ENCODE results near the gene JPT1.
A peak's percentile ranks its signal among the peaks of the same experiment; 100 is the strongest.
"Not testable (repeated sequence)": the region's sequence is repeated elsewhere in the genome, so short reads cannot be mapped to it uniquely, and the experiment has no call there.

JPT1 gene

DNA sequence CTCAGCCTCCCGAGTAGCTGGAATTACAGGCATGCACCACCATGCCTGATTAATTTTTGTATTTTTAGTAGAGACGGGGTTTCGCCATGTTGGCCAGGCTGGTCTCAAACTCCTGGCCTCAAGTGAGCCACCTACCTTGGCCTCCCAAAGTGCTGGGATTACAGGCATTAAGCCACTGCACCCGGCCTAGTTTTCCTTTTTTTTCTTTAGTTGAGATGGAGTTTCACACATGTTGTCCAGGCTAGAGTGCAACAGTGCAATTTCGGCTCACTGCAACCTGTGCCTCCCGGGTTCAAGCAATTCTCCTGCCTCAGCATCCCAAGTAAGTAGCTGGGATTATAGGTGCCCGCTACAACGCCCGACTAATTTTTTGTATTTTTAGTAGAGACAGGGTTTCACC is 16.6 kb downstream of the JPT1 start:
- no CpG with 5 or more reads among the region's 9 CpGs for WGBS (ENCODE audit: insufficient coverage, insufficient read length)

DNA sequence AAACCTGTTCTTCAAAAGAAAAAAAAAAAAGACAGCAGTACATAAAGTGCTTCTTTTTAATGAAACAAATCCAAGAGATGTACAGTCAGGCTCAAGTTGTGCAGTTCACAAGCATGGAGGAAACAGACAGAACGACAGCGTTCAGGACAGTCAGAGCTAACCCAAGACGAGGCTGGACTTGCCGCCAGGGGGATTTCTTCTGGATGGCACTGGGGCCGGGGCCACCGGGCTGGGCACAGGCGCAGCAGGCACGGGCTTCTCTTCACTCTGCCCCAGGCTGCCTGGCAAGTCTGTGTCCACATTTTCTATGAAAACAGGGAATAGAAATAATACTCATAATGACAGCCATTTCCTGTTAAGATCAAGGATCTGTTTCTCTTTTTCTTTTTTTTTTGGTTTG is 18.4 kb downstream of the JPT1 start:
- H3K27me3 ChIP-seq (ENCODE audit: control insufficient read depth, insufficient read depth, low read length), result no peaks in the 10 kb centered on the region
- no CpG with 5 or more reads among the region's 8 CpGs for WGBS (ENCODE audit: insufficient coverage, insufficient read length)
- DNase-seq (ENCODE audit: low read depth, low spot score), result no peak
- H3K4me1 ChIP-seq (ENCODE audit: control insufficient read depth, insufficient read depth, low read length), result no peaks in the 10 kb centered on the region
- H3K36me3 ChIP-seq (ENCODE audit: control insufficient read depth, insufficient read depth, low read length), result peaks cover 17% of the 10 kb centered on the region; the same call in 1 of the 2 replicates
- H3K27ac ChIP-seq (ENCODE audit: low read length), result no peak overlapping the region
- H3K4me3 ChIP-seq (ENCODE audit: low read length), result no peak overlapping the region
- H3K9me3 ChIP-seq (ENCODE audit: control insufficient read depth, insufficient read depth, low read length), result no peaks in the 10 kb centered on the region

More for the DNA sequence above, 16.6 kb downstream of the JPT1 start:
- H3K4me1 ChIP-seq (ENCODE audit: control insufficient read depth, insufficient read depth, low read length); H3K27me3 ChIP-seq (ENCODE audit: control insufficient read depth, insufficient read depth, low read length); H3K9me3 ChIP-seq (ENCODE audit: control insufficient read depth, insufficient read depth, low read length); H3K4me3 ChIP-seq (ENCODE audit: low read length); DNase-seq (ENCODE audit: low read depth, low spot score); H3K27ac ChIP-seq (ENCODE audit: low read length): not testable (repeated sequence)
- peaks cover 20% of the 10 kb centered on the region; the same call in 1 of the 2 replicates for H3K36me3 ChIP-seq (ENCODE audit: control insufficient read depth, insufficient read depth, low read length)

DNA sequence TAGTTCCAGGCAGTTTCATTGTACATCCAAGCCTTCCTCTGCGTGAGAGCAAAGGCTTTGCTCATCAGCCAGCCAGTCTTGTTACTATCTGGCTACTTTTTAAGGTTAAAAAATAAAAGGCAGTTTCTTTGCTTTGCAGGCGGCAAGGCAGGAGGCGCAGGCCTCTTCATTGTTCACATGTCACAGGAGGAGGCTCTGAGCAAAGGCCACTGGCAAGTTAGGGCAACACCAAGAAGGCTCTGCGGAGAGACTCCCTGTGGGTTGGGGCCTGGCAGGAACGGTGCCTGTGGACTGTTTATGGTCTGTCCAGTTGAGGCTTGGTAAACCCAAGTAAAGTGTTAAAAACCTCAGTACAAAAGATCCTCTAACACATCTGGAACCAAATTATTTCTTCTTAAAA is 18.9 kb downstream of the JPT1 start:
- no peaks in the 10 kb centered on the region for H3K9me3 ChIP-seq (ENCODE audit: control insufficient read depth, insufficient read depth, low read length)
- H3K27ac ChIP-seq (ENCODE audit: low read length), result no peak overlapping the region
- no peaks in the 10 kb centered on the region for H3K27me3 ChIP-seq (ENCODE audit: control insufficient read depth, insufficient read depth, low read length)
- DNase-seq (ENCODE audit: low read depth, low spot score), result no peak
- no peak overlapping the region for H3K4me3 ChIP-seq (ENCODE audit: low read length)
- H3K4me1 ChIP-seq (ENCODE audit: control insufficient read depth, insufficient read depth, low read length), result no peaks in the 10 kb centered on the region
- H3K36me3 ChIP-seq (ENCODE audit: control insufficient read depth, insufficient read depth, low read length), result peaks cover 13% of the 10 kb centered on the region; the same call in 1 of the 2 replicates
- WGBS (ENCODE audit: insufficient coverage, insufficient read length), result no CpG with 5 or more reads among the region's 5 CpGs

DNA sequence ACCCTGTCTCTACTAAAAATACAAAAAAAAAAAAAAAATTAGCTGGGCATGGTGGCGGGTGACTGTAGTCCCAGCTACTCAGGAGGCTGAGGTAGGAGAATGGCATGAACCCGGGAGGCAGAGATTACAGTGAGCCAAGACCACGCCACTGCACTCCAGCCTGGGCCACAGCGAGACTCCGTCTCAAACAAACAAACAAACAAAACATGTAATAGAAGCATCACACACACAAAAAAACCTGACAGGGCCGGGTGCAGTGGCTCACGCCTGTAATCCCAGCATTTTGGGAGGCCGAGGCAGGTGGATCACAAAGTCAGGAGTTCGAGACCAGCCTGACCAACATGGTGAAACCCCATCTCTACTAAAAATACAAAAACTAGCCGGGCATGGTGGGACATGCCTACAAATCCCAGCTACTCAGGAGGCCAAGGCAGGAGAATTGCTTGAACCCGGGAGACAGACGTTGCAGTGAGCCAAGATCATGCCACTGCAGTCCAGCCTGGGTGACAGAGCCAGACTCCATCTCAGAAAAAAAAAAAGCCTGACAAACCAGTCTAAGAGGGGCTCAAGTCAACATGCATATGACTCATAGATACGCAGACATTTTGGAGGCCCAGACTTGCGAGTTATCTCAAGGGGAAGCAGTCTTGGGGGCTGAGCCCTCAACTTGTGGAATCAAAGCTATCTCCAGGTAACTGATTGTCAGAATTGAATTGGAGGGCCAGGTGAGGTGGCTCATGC is 20.5 kb downstream of the JPT1 start:
- not testable (repeated sequence) for H3K27me3 ChIP-seq (ENCODE audit: control insufficient read depth, insufficient read depth, low read length); H3K27ac ChIP-seq (ENCODE audit: low read length); H3K4me1 ChIP-seq (ENCODE audit: control insufficient read depth, insufficient read depth, low read length); H3K4me3 ChIP-seq (ENCODE audit: low read length); DNase-seq (ENCODE audit: low read depth, low spot score); H3K9me3 ChIP-seq (ENCODE audit: control insufficient read depth, insufficient read depth, low read length)
- no CpG with 5 or more reads among the region's 14 CpGs for WGBS (ENCODE audit: insufficient coverage, insufficient read length)
- H3K36me3 ChIP-seq (ENCODE audit: control insufficient read depth, insufficient read depth, low read length), result peaks cover 20% of the 10 kb centered on the region

DNA sequence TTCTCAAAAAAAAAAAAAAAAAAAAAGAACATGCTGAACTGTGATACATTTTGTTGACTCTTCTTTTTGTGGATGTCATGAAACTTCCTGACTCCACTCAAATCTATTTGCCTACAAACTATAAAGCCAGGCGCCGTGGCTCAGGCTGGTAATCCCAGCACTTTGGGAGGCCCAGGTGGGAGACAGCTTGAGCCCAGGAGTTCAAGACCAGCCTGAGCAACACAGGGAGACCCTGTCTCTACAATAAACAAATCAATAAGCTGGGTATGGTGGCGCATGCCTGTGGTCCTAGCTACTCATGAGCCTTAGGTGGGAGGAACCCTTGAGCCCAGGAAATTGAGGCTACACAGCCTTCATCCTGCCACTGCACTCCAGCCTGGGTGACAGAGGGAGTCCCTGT is 21.3 kb downstream of the JPT1 start:
- DNase-seq (ENCODE audit: low read depth, low spot score), result no peak
- Histone ChIP-seq H3K4me1 (ENCODE audit: control insufficient read depth, insufficient read depth, low read length) (no peaks in the 10 kb centered on the region; the same call in 1 of the 2 replicates), H3K27me3 (ENCODE audit: control insufficient read depth, insufficient read depth, low read length) (no peaks in the 10 kb centered on the region), H3K4me3 (ENCODE audit: low read length) (no peak overlapping the region), H3K27ac (ENCODE audit: low read length) (no peak overlapping the region), H3K9me3 (ENCODE audit: control insufficient read depth, insufficient read depth, low read length) (no peaks in the 10 kb centered on the region), H3K36me3 (ENCODE audit: control insufficient read depth, insufficient read depth, low read length) (peaks cover 18% of the 10 kb centered on the region)
- no CpG with 5 or more reads among the region's 3 CpGs for WGBS (ENCODE audit: insufficient coverage, insufficient read length)

DNA sequence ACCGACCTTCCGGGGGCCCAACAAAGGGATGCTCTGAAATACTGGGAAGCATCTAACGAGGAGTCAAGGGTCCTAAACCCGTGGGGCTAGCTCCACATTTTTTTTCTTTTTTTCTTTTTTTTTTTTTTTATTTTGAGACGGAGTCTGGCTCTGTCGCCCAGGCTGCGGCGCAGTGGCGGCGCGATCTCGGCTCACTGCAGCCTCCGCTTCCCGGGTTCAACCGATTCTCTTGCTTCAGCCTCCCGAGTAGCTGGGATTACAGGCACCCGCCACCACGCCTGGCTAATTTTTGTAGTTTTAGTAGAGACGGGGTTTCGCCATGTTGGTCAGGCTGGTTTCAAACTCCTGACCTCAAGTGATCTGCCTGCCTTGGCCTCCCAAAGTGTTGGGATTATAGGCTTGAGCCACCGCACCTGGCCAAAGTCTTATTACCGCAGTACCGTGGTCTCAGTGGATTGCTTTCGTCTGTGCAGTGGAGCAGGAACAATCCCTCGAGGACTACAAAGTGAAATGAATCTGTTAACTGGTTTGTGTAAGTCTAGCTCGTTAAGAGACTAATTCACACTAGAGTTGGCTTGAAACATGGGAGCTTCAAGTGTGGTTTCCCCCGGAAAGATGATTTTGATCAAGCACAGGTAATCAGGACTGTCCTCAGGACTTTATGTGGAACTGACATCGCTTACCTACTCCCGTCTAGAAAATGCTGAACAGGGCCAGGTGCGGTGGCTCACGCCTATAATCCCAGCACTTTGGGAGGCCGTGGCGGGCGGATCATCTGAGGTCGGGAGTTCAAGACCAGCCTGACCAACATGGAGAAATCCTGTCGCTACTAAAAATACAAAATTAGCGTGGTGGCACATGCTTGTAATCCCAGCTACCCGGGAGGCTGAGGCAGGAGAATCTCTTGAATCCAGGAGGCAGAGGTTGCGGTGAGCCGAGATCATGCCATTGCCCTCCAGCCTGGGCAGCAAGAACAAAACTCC is 22.0 kb downstream of the JPT1 start:
- DNase-seq (ENCODE audit: low read depth, low spot score); H3K9me3 ChIP-seq (ENCODE audit: control insufficient read depth, insufficient read depth, low read length); H3K27me3 ChIP-seq (ENCODE audit: control insufficient read depth, insufficient read depth, low read length); H3K27ac ChIP-seq (ENCODE audit: low read length); H3K4me1 ChIP-seq (ENCODE audit: control insufficient read depth, insufficient read depth, low read length): not testable (repeated sequence)
- H3K4me3 ChIP-seq (ENCODE audit: low read length), result peak overlapping the region; percentile 75; the same call in 1 of the 2 replicates
- H3K36me3 ChIP-seq (ENCODE audit: control insufficient read depth, insufficient read depth, low read length), result peaks cover 15% of the 10 kb centered on the region
- no CpG with 5 or more reads among the region's 40 CpGs for WGBS (ENCODE audit: insufficient coverage, insufficient read length)

DNA sequence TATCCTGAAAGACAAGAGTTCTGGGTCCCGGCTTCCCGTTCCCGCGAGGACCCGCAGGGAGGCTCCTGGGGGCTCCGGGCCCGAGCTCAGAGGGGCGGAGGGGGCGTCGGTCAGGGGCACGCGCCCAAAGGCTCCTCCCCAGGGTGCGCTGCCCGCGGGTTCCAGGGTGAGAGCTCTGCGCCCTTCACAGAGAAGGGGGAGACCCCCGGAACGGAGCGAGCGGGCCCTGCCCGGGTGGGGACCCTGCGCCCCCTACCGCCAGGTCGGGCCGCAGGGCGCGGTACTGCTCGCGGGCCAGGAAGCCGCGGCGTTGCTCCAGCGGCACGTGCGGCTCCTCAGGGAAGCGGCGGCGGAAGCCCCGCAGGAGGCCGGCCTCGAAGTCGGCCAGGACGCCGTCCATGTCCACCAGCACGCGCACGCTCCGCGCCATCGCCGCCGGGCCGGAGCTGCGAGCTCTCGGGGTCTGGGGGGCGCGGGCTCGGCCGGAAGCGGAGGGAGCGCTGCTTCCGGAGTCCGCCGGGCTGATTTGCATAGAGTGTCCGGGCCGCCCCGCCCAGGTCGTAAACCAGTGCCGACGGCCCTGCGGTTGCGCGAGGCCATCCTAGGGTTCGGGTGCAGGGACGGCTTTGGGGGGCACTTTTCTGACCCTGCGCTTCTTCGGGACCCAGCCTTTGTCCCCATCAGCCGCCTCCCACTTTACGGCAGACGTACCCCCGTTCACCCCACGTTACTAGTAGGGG is 22.9 kb downstream of the JPT1 start, which contains the start of gene NT5C:
TSS of gene NT5C (minus strand) at position 465 of the 740 bp plus-strand sequence. CDS start at position 430, 35 bp downstream.
- no peaks in the 10 kb centered on the region for H3K27me3 ChIP-seq (ENCODE audit: control insufficient read depth, insufficient read depth, low read length)
- no peaks in the 10 kb centered on the region; the same call in 1 of the 2 replicates for H3K4me1 ChIP-seq (ENCODE audit: control insufficient read depth, insufficient read depth, low read length)
- WGBS (ENCODE audit: insufficient coverage, insufficient read length), result no CpG with 5 or more reads among the region's 82 CpGs
- H3K9me3 ChIP-seq (ENCODE audit: control insufficient read depth, insufficient read depth, low read length), result no peaks in the 10 kb centered on the region
- H3K4me3 ChIP-seq (ENCODE audit: low read length), result peak within 1 kb of the TSS; percentile 75
- H3K36me3 ChIP-seq (ENCODE audit: control insufficient read depth, insufficient read depth, low read length), result peaks cover 15% of the 10 kb centered on the region
- DNase-seq (ENCODE audit: low read depth, low spot score), result no peak
- no peak within 1 kb of the TSS for H3K27ac ChIP-seq (ENCODE audit: low read length)

DNA sequence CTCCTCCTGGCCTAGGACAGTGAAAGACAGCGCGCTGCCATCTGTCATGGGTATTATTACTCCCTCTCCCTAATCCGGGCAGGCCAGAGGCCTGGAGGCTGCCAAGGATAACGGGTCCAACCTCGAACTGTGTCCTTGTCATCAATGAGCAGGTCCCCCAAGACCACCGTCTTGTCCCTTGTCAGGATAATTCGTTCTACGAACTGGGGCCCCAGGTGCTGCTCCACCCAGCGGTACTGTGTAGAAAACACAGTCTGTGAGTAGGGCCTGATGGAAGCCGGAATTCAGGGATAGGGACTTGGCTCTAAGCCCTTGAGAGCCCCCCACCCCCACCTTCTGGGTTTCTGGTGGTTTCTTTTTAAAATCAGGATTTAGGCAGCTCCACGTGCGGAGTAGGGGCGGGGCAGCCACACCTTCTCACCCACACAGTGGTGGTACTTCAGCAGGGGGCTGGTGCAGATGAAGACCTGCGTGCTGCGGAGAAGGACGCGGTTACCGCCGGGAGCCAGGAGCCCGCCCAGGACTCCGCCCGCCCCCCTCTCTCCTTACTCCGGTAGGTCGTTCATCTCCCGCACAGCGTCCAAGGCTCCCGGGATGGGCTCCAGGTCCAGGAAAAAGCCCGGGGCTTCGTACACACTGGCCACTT is 23.6 kb downstream of the JPT1 start:
- Histone ChIP-seq H3K27me3 (ENCODE audit: control insufficient read depth, insufficient read depth, low read length) (no peaks in the 10 kb centered on the region), H3K27ac (ENCODE audit: low read length) (no peak overlapping the region), H3K4me1 (ENCODE audit: control insufficient read depth, insufficient read depth, low read length) (peaks cover under 1% of the 10 kb centered on the region; the same call in 1 of the 2 replicates), H3K36me3 (ENCODE audit: control insufficient read depth, insufficient read depth, low read length) (peaks cover 12% of the 10 kb centered on the region), H3K4me3 (ENCODE audit: low read length) (peak overlapping the region; percentile 75), H3K9me3 (ENCODE audit: control insufficient read depth, insufficient read depth, low read length) (no peaks in the 10 kb centered on the region)
- DNase-seq (ENCODE audit: low read depth, low spot score), result no peak
- no CpG with 5 or more reads among the region's 29 CpGs for WGBS (ENCODE audit: insufficient coverage, insufficient read length)

DNA sequence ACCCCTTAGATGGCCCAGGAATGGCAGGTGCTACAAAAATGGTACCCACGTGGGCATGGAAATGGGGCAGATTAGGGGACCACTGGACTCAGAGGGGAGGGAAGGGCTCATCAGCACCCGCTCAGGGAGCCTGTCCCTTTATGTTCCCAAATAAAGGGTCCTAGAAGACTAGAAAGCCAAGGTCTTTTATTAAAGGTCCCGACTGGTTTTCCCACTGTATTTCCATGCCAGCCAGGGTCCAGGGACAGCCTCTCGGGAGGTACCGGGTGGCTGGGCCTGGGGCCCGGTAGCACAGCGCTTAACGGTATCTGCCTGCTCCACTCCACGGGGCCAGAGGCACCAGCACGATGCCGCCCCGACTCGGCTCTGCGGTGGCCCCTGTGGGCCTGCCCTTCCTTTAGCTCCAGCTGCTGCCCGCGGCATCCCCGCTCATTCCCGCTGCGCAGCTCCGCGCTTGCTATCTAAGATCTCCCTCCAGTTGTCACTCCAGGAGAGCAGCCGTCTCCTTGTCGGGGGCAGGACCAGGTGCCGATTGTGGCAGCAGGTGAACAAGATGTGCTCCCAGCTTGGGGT is 24.2 kb downstream of the JPT1 start:
- H3K4me1 ChIP-seq (ENCODE audit: control insufficient read depth, insufficient read depth, low read length), result peaks cover 1% of the 10 kb centered on the region; the same call in 1 of the 2 replicates
- no CpG with 5 or more reads among the region's 24 CpGs for WGBS (ENCODE audit: insufficient coverage, insufficient read length)
- no peaks in the 10 kb centered on the region for H3K27me3 ChIP-seq (ENCODE audit: control insufficient read depth, insufficient read depth, low read length)
- no peak overlapping the region for H3K27ac ChIP-seq (ENCODE audit: low read length)
- H3K9me3 ChIP-seq (ENCODE audit: control insufficient read depth, insufficient read depth, low read length), result no peaks in the 10 kb centered on the region
- DNase-seq (ENCODE audit: low read depth, low spot score), result no peak
- H3K4me3 ChIP-seq (ENCODE audit: low read length), result no peak overlapping the region; the same call in 1 of the 2 replicates
- peaks cover 12% of the 10 kb centered on the region for H3K36me3 ChIP-seq (ENCODE audit: control insufficient read depth, insufficient read depth, low read length)

Measured in iPS DF 6.9 (cell line).